Upper lobe of left lung (tissue), 4 donors: ENCODE results near the gene TRIM9.

Experiments used
- CTCF ChIP-seq, 6 experiments: fragments of 450-650 bp in 4 of 6; fragments of 200-600 bp in 2 of 6; sonication (generic) in 2 of 6; IDR thresholded peaks; one replicate each; pipeline ENCODE4 v1.5.1; 2016 to 2019; ENCODE audit warnings: antibody characterized with exemption in 6 of 6
- EP300 ChIP-seq, 4 donors: sonication (generic); formaldehyde crosslinking; IDR thresholded peaks; one replicate each; pipeline ENCODE4 v1.5.1; 2017; ENCODE audit warnings: antibody characterized with exemption in 4 of 4, control low read depth in 2 of 4

- TF ChIP-seq CTCF (IDR thresholded peaks at IDR 0.05) (no peak), EP300 (IDR thresholded peaks at IDR 0.05) (no peak)
Observed at GRCh38 chr14:51094282-51094821, 553 bp downstream of the TRIM9 start.
